Type B pancreatic cell (in vitro differentiated cells): ENCODE measurements around the gene BUD31. TPM values are rescaled to one million over a fixed set of nuclear protein-coding genes. Genes with fewer than 3 reads are reported as not detected.
"Not testable (repeated sequence)": the region's sequence is repeated elsewhere in the genome, so short reads cannot be mapped to it uniquely, and the experiment has no call there.

Experiments used
- DNase-seq: peaks from one replicate; pipeline ENCODE4 v3.0.0; 2021; ENCODE audit warnings: mixed read lengths; ENCODE audit not compliant: unreplicated experiment; ENCODE audit errors: extremely low spot score
- H3K27ac Mint-ChIP-seq: 2 replicates; pipeline ENCODE4 v1.8.0; 2021; ENCODE audit warnings: mild to moderate bottlenecking, mixed read lengths
- H3K27me3 Mint-ChIP-seq: 2 replicates; pipeline ENCODE4 v1.8.0; 2021; ENCODE audit warnings: mixed read lengths
- H3K36me3 Mint-ChIP-seq: 2 replicates; pipeline ENCODE4 v1.8.0; 2021; ENCODE audit warnings: mixed read lengths
- H3K4me1 Mint-ChIP-seq: one replicate; pipeline ENCODE4 v1.8.0; 2021; ENCODE audit warnings: mixed read lengths; ENCODE audit not compliant: unreplicated experiment
- H3K4me3 Mint-ChIP-seq: 2 replicates; pipeline ENCODE4 v1.8.0; 2021; ENCODE audit warnings: mild to moderate bottlenecking, mixed read lengths
- H3K9me3 Mint-ChIP-seq: 2 replicates; pipeline ENCODE4 v1.8.0; 2021; ENCODE audit warnings: mixed read lengths
- CTCF ChIP-seq: fragments of 200-600 bp; sonication (generic); conservative IDR thresholded peaks from 2 replicates; pipeline ENCODE4 v1.5.0; 2021; ENCODE audit warnings: antibody characterized with exemption, mild to moderate bottlenecking
- total RNA-seq: library from RNA; stranded (reverse); gene quantifications from 2 replicates; pipeline ENCODE4 v1.2.1, GENCODE V29; 2021; ENCODE audit warnings: low replicate concordance

Gene BUD31
- total RNA-seq, 1 donor from 2014 or later: 102 TPM

GRCh38 chr7:99384523-99384922 is 24.2 kb upstream of the BUD31 start:
- Mint-ChIP-seq H3K9me3 (no peaks in the 10 kb centered on the region), H3K27ac (no peak overlapping the region), H3K4me1 (peaks cover 5% of the 10 kb centered on the region), H3K36me3 (no peaks in the 10 kb centered on the region), H3K27me3 (no peaks in the 10 kb centered on the region), H3K4me3 (no peak overlapping the region)
- TF ChIP-seq CTCF: no peak
- DNase-seq: no peak

GRCh38 chr7:99385564-99385963 is 23.2 kb upstream of the BUD31 start:
- DNase-seq: no peak
- no peaks in the 10 kb centered on the region for H3K27me3 Mint-ChIP-seq
- H3K27ac Mint-ChIP-seq: no peak overlapping the region
- H3K4me3 Mint-ChIP-seq: no peak overlapping the region
- H3K36me3 Mint-ChIP-seq: no peaks in the 10 kb centered on the region
- no peak for TF ChIP-seq CTCF
- no peaks in the 10 kb centered on the region for H3K9me3 Mint-ChIP-seq
- H3K4me1 Mint-ChIP-seq: no peaks in the 10 kb centered on the region

DNA sequence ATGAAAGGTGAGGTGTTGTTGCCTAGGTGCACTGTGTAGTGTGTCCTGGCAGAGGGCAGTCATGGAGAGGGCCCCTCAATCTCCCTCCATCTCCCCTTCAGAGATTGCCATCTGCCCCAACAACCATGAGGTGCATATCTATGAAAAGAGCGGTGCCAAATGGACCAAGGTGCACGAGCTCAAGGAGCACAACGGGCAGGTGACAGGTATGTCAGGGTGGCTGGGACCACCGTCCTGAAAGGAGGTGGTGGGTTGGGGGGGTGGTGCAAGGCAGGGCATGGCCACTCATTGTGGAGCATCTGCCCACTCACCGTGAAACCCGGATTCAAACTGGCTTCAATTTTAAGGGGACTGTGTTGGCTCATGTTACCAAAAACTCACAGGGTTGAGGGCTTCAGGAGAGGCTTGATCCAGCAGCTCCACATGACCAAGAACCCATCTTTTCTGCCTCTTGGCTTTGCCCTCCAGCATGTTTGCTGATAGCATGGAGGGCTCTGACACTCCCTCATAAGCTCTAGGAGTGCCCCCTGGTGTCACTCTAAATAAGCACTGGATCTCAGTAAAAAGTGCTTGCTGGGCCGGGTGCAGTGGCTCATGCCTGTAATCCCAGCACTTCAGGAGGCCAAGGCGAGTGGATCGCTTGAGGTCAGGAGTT is 22.1 kb upstream of the BUD31 start:
- H3K9me3 Mint-ChIP-seq: no peaks in the 10 kb centered on the region
- H3K36me3 Mint-ChIP-seq: no peaks in the 10 kb centered on the region
- TF ChIP-seq CTCF: peak; percentile 41
- no peak overlapping the region for H3K4me3 Mint-ChIP-seq
- no peaks in the 10 kb centered on the region for H3K4me1 Mint-ChIP-seq
- no peak for DNase-seq
- no peak overlapping the region for H3K27ac Mint-ChIP-seq
- no peaks in the 10 kb centered on the region for H3K27me3 Mint-ChIP-seq

DNA sequence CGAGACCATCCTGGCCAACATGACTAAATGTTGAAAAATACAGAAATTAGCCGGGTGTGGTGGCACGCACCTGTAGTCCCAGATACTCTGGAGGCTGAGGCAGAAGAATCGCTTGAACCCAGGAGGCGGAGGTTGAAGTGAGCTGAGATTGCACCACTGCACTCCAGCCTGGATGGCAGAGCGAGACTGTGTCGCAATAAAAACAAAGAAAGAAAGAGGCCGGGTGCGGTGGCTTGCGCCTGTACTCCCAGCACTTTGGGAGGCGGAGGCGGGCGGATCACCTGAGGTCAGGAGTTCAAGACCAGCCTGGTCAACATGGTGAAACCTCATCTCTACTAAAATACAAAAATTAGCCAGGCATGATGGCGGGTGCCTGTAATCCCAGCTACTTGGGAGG is 21.5 kb upstream of the BUD31 start:
- not testable (repeated sequence) for H3K36me3 Mint-ChIP-seq, H3K27ac Mint-ChIP-seq

GRCh38 chr7:99387912-99388311 is 20.9 kb upstream of the BUD31 start:
- DNase-seq: no peak
- no peaks in the 10 kb centered on the region for H3K9me3 Mint-ChIP-seq
- no peak for TF ChIP-seq CTCF
- H3K36me3 Mint-ChIP-seq: no peaks in the 10 kb centered on the region
- no peaks in the 10 kb centered on the region for H3K27me3 Mint-ChIP-seq
- no peak overlapping the region for H3K4me3 Mint-ChIP-seq
- no peak overlapping the region for H3K27ac Mint-ChIP-seq
- H3K4me1 Mint-ChIP-seq: no peaks in the 10 kb centered on the region

More for the DNA sequence above, 21.5 kb upstream of the BUD31 start:
- not testable (repeated sequence) for H3K4me1 Mint-ChIP-seq, DNase-seq, H3K4me3 Mint-ChIP-seq, H3K9me3 Mint-ChIP-seq, H3K27me3 Mint-ChIP-seq

DNA sequence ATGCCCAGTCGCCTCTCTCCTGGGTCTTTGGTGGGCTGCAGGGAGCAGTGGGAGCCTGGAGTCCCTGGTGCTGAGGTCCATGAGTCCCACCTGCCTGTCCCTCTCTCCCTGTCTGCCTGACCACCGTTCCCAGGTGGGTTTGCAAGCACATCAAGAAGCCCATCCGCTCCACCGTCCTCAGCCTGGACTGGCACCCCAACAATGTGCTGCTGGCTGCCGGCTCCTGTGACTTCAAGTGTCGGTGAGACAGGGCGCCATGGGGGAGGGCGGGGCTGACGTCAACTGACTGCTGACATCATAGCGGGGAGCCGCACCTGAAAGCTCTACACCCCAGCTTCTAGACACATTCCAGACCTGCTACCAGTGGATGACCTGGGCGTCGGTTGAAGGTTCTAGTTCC is 19.0 kb upstream of the BUD31 start:
- no peak for DNase-seq
- Mint-ChIP-seq H3K36me3 (no peaks in the 10 kb centered on the region), H3K27me3 (no peaks in the 10 kb centered on the region), H3K9me3 (no peaks in the 10 kb centered on the region), H3K4me1 (peaks cover 9% of the 10 kb centered on the region), H3K27ac (no peak overlapping the region), H3K4me3 (no peak overlapping the region)
- no peak for TF ChIP-seq CTCF
